Occipital lobe (tissue), 2 donors: ENCODE measurements around the gene AP2B1. TPM values are rescaled to one million over a fixed set of nuclear protein-coding genes. Genes with fewer than 3 reads are reported as not detected.
"Not testable (repeated sequence)": the region's sequence is repeated elsewhere in the genome, so short reads cannot be mapped to it uniquely, and the experiment has no call there.

Experiments used
- DNase-seq: peaks from one replicate; lab custom pipeline; 2025; lab: John Stamatoyannopoulos, UW
- total RNA-seq: library from RNA; depleted of rRNA; stranded (reverse); fragments of >200 nt; gene quantifications from one replicate; pipeline ENCODE4 v1.2.3, GENCODE V29; 2014

The AP2B1 gene
- total RNA-seq, 1 donor from 2014 or later, result 123 TPM

DNA sequence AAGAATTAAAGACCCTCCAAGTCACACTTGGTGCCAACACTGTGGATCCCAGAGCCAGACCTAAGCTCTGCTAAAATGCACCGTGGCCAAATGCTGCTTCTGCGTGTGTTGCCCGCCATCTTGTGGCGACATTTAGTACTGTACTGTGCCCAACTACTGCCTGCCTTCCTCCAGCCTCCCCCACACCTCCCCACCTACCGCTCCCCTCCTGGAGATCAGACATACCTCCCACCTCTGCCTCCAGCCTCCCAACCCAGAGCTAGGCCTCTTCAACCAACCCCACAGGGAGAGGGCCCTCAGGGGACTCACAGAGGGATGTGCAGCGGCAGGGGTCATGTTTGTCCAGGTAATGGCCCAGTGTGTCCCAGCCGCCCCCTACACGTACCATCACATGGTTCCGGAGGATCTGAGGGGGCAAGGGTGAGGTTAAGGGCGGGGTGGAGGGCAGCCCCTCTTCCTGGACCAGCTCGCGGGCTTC lies 160.5 kb downstream of the AP2B1 start:
- DNase-seq, result peak; percentile 40

DNA sequence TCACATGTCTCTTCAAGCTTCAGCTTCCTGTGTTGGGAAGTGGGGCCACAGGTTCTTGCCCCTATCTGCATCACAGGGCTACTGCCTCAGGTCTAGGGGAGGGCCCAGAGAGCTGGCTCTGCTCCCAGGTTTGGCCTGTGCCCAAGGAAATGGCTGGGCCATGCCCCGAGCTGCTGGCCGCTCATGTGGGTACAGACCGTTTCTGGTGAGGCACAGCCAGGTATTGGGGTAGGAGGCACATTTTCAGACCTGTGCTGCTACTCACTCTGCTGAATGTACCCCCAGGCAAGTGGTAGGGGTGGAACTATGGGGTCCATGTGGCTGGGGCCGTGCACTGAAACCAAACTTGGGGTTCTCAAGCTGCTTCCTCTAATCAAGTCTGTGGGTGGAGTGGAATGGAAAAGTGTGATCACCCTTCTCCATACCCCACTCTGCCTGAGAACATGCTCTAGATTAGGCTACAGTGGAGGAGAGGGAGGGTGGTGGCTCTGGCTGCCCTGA lies 161.3 kb downstream of the AP2B1 start:
- DNase-seq, result no peak

DNA sequence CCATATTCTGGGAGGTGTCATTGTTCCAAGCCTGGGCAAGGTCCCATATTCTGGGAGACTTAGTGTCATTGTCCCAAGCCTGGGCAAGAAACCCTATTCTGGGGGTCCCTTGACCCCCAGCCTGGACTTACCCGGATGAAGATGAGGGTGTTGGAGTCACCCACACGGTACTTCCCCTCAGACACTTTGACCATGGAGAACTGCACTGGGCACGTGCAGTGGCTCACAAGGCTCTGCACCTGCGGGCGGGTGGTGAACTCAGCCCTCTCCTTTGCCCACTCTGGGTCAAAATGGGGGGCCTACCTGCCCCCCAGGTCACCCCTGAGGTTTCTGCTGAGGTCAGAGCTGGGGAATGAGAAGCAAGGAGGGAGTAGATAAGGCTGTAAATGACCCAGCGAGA lies 161.9 kb downstream of the AP2B1 start:
- no peak for DNase-seq

DNA sequence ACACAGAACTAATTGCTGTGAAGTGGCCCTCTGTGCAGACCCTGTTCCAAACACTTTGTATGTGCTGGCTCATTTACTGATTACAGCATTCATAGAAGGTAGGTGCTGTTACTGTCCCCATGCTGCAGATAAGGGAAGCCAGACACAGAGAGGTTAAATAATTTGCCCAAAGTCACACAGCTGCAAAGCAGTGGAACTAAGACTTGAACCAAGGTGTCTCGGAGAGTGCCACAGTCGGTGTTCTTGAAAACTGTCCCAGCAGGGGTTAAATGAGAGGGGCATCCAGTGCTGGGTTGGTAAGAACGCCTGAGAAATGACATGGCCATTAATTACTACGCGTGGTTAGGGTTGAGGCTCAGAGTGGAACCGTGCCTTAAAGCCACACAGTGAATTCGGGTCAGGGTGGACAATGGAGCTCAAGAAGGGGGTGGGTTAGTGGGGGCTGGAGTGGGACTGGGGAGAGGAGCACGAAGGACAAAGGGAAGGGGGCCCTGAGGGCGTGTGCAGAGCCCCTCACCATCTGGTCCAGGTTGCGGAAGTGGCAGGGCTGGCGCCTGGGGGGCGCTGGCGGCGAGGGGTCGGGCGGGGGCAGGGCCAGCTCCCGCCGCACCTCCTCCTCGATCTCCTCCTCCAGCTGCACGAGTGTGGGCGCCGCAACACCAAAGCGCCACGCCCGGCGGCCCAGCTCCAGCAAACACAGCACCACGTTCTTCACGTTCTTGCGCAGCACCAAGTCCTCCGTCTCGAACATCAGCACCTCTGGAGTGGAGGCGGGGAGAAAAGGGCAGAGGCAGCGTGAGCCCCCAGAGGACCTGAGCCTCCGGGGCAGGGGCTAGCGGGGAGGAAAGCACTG lies 162.7 kb downstream of the AP2B1 start:
- DNase-seq, result no peak

DNA sequence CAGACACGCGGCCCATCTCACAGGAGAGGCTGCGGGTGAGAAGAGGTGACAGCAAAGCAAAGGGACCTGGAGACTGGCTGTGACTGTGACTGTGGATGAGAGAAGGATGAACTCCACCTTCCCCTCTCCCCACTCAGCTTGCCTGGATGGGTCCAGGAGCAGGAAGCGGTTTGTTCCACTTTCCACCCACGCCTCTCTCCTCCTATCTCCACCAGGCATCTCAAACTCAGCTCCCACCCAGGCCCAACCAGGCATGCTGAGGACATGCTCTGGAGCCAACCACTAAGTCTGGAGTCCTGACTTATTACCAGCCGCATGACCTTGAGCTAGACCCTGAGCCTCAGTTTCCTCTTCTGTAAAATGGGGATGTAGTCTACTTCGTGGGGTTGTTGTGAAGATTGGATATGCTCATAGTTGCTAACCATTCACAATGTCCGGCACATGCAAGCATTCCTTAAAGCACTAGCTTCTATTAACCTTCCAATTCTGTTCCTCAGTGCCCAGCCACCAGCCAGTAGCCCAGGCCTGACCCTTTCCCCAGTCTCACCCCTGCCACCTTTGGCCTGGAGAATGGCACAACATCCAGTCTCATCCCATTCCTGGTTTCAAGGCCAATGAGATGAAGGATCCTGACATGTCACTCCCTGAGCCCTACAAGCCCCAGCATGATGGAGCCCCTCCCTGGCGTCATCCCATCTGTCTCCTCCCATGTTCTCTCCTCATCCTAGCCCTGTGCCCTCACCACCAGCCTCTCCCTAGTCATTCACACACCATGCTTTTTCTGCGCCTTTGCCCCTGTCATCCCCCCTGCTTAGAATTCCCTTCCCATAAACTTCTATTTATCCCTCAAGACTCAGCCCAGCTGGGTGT lies 163.6 kb downstream of the AP2B1 start:
- DNase-seq, result no peak

DNA sequence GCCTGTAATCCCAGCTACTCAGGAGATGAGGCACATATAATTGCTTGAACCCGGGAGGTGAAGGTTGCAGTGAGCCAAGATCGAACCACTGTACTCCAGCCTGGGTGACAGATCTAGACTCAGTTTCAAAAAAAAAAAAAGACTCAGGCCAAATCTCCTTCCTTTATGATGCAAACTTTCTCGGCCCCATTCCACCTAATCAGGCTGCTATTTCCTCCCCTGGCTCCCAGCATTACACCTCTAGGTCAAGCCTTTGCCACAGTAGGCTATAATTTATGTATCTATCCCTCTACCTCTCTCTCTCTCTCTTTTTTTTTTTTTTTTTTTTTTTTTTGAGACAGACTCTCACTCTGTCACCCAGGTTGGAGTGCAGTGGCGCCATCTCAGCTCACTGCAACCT lies 164.4 kb downstream of the AP2B1 start:
- DNase-seq, result not testable (repeated sequence)

DNA sequence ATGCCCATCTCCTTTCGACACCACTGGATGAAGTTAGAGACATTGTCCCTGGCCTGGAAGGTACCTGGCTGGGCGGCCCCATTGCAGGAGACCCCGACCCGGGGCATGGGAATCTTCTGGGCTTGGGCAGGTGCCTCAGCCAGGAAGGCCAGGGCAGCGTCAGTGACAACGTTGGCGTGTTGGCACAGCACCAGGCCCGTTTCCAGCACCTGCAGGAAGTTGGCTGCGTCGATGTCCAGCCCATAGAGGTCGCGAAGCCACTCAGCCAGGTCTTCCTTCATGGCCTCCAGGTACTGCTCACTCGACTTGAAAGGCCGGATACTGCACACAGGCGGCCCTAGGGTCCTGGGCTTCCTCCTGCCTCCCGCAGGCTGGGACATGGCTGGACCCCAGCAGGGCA lies 165.3 kb downstream of the AP2B1 start:
- DNase-seq, result no peak

DNA sequence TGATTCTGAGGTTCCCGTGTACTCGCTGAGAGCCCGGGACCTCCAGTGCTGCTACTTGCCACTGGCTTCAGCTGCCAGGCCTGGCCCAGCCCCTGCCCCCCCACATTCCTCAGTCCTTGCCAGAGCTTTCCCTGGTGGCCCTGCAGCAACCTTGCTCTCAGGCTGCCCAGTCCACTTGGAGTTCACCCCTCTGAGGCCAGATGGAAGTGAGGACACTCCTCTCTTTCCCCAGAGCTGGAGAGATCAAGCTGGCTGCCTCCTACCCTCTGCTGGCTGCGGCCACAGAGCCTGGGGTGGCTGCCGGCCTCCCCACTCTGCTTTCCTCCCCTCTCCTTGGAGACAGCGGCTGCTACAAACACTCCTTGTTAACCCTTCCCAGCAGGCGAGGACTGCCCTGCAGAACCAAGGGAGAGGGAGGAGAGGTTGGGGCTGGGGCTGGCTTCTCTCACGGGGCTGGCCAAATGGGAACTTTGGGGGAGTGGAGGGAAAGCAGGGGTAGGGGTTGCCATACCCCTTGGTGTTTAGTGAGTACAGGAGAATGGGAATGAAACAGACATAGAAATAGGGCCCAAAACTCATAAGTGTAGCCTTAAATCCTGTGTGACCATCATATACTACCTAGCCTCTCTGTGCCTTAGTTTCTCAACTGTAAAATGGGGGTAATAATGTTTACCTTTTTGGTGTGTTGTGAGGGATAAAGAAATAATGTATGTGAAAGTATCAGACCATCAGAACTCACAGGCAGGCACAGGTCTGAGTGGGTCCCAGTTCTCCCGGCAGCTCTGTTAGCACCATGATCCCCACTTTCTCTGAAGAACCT lies 166.0 kb downstream of the AP2B1 start, which contains the start of gene GAS2L2:
Gene GAS2L2 (minus strand): TSS at position 295 of the 820 bp plus-strand sequence. CDS start 389 bp downstream, outside the sequence.
- DNase-seq, result no peak

DNA sequence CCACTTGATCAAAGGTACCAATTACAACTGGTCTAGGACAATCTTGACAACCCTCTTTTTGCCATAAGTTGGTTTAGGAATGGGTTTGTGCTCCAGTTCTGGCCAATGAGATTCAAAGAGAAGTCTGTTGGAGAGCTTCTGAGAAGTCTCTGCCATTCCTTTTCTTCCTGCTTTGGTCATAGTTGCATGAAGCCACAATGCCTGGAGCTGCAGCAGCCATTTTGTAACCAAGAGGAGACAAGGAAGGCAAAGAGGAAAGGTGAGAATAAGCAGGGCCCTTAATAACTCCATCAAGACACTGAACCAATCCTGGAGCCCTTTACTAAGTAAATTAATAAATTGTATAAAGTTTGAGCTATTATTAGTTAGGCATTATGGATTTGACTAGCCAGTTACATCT lies 170.1 kb downstream of the AP2B1 start:
- no peak for DNase-seq

DNA sequence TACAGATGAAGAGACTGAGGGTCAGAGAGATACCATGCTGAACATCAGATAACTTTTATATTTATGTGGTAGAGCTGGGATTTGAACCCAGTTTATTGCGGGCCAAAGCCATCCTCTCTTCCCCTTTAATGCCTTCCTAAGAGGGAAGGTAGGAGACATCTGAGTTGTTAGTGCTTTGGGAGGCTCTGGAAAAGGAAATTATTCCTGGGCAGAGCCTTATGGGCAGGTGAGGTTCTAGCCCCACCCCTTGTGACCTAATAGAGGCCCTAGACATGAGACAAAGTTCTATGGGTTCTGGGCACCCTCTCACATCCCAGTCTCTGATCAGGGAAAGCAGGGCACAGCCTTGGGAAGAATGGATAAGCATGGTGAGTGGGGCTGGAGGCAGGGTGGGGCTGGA lies 173.5 kb downstream of the AP2B1 start, which contains the start of gene C17orf50:
Gene C17orf50 (plus strand): TSS at position 301 of the 400 bp plus-strand sequence. CDS start 55 bp downstream, at position 356.
- DNase-seq, result no peak

DNA sequence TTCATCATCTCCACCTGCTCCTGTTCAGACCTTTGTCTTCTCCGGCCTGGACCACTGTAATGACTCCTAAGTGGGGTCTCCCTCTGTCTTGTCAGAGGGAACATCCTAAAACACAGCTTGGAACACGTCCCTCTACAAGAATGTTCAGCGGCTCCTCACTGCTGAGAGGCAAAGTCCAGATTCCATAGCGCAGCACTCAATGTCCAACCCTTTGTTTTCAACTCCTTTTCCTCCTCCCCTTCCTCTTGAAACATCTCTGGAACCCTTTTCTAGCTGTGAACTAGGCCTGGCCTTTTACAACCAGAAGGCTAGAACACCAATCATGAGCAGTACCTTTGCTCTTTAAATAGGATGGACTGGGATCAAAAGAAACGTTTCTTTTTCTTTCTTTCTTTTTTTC lies 174.5 kb downstream of the AP2B1 start:
- DNase-seq, result no peak

DNA sequence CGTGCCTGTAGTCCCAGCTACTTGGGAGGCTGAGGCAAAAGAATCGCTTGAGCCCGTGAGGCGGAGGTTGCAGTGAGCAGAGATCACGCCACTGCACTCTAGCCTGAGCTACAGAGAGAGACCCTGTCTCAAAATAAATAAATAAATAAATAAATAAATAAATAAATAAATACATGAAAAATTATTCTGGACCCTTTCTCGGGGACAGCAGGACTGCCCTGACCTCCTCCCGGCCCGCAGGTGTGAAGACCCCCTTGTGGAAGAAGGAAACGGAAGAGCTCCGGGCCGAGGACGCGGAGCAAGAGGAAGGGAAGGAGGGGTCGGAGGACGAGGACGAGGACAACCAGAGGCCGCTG lies 176.6 kb downstream of the AP2B1 start:
- no peak for DNase-seq

DNA sequence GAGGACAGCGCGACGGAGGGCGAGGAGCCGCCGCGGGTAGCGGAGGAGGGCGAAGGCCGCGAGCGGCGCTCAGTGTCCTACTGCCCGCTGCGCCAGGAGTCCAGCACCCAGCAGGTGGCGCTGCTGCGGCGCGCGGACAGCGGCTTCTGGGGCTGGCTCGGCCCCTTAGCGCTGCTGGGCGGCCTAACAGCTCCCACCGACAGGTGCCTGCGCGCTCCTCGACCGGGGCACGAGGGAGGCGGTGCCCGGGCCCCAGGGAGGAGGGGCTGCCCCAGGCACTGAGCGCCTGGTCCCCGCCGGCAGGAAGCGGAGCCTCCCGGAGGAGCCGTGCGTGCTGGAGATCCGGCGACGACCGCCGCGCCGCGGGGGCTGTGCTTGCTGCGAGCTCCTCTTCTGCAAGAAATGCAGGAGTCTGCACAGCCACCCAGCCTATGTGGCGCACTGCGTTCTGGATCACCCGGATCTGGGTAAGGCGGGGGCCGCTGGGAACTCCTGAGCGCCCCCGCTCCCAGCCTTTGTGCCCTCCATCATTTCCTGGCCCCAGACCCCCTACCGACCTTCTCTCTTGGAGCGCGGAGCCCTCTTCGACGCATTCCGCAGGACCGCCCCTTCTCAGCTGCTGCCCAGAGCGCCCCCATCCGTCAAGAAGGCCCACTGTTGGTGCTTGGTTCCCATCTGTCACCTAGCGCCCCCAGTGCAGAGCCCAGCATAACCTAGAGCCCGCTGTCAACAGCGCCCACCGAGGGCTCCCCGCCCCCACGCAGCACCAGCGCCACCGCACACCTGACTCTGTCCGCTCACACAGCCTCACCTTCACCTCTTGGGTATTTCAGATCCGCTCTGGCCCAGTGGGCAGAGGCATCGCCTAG lies 177.2 kb downstream of the AP2B1 start:
- DNase-seq, result peak; percentile 82

DNA sequence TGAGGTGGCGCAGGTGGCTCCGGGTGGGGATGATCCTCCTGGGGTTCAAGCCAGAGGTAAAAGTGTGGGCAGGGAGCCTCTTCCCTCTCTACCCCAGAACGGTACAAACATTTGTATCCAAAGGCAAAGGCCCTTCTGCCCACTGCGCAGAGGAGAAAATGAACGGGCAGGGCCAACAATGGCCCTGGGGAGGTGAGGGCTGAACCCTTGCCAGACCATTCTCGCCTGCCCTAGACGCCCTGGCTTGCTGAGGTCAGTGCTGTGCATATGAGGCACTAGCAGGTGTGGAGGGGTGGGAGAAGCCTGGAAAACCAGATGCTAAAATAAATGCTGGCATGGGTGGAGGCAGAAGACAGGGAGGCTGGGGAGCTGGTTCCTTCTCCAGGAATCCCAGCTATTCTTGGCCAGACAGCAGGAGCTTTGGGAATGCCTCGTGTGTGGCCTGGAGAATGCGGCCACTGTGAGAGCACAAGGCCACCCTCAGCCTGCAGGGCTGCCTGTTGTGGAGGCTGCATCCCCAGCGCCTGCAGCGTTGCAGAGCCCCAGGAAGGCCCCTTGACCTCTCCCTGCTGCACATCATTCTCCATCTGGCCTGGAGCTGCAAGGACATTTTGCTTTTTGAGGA lies 178.1 kb downstream of the AP2B1 start:
- DNase-seq, result no peak

DNA sequence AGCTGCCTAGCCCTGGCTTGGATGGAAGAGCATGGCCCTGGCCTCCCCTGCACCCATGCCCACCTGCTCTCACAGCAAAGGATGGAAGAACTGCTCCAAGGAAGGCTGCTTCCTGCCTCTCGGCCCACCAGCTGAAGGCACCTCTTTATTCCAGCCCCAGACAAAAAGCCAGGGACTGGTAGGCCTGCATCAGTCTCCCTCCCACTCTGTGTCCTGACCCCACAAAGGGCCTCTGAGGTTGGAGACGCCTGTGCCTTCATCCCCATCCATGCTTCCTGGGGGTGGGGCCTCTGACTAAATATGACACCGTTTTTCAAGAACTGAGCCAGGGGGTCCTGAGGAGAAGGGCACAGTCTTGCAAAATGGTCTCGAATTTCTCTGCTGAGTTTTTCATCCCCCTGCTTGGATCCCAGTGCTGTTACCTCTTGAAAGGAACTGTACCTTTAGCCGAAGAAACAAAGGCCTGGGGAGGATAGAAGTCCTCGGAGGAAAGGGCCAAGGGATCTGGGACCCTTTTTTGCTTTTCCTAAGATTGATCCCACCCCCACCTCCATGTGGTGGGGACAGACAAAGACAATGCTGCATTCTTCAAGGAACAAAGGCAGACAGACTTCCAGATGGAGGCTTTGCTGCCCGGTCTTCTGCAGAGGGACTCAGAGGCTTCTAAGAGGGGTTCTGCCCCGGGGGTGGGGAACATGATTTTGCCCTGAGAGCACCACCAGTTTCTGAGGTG lies 178.8 kb downstream of the AP2B1 start:
- no peak for DNase-seq

DNA sequence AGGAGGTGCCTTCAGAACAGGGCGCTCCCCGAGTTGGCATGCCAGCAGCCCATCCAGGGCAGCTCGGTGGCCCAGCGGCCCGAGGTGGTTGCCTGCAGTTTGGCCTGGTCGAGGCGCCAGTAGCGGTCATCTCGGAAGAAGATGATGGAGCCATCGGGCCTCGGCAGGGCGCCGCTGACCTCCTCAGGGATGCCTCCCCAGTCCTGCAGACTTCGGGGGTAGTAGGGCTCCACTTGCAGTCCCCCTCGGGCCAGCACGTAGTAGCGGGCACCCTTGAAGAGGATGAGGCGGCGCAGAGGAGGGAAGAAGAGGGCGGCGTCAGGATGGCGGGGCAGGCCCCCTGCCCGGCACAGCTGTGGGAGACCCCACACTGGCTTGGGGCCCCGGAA lies 179.4 kb downstream of the AP2B1 start:
- no peak for DNase-seq

DNA sequence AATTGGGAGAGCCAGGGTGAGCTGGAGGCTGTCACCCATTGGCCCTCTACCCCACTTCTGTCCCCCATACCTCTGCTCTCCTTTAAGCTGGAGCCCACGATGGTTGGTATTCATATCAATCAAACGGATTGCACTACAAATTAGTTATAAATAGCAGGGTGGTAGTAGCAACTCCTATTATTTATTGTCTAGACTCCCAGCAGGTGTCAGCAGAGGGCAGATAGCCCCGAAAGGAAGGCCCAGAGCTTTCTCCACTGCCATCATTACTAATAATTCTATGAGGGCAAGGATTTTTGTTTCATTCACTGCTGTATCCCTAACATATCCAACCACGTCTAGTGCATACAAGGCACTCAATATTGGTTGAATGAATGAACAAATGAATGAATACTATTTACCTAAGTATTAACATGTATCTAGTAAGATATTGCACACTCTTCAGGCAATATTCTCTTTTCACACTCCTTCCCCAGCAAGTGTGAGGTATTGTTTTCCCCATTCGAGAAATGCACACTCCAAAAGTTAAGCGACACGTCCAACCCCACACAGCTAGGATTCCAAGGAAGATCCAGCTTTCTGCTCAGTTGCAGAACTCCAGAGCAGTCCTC lies 179.9 kb downstream of the AP2B1 start:
- no peak for DNase-seq

DNA sequence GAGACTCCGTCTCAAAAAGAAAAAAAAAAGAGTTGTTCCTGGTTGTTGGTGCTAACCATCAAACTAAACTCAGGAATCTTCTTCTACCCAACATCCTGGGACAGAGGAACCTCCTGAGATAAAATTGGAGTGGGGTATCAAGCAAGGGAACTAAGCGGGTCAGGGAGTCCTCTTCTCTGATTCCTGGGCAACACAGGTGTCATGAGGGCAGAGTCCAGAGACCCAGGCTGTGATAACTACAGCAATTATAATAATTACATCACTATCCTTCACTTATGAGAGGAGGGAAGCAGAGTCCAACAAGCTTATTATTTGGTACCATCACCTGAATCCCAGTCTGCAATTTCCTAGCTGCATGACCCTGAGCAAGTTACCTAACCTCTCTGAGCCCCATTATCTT lies 181.7 kb downstream of the AP2B1 start:
- no peak for DNase-seq
